ENCODE data around the gene S100A12.

S100A12 gene

DNA sequence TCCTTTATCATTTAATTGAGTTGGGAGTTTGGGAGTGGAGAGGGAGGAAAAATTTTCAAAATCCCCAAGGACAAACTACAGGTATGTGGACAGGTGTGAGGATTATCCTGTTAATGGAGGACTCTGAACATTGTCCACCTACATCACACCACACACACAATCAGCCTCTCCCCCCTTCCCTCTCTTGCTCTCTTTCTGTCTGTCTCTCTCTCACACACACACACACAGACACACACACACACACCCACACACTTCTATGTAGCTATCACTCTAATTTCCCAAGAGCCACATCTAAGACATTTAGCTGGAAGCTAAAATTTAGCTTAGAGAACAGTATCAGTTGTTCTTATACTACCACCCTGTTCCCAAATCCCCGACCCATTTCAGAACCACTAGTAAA, 14.0 kb upstream of the S100A12 start:
- no peak overlapping the region for H3K4me3 ChIP-seq (ENCODE audit: low read depth, low read length)
- DNase-seq (ENCODE audit: low read depth): no peak
- TF ChIP-seq, protein P1, sequence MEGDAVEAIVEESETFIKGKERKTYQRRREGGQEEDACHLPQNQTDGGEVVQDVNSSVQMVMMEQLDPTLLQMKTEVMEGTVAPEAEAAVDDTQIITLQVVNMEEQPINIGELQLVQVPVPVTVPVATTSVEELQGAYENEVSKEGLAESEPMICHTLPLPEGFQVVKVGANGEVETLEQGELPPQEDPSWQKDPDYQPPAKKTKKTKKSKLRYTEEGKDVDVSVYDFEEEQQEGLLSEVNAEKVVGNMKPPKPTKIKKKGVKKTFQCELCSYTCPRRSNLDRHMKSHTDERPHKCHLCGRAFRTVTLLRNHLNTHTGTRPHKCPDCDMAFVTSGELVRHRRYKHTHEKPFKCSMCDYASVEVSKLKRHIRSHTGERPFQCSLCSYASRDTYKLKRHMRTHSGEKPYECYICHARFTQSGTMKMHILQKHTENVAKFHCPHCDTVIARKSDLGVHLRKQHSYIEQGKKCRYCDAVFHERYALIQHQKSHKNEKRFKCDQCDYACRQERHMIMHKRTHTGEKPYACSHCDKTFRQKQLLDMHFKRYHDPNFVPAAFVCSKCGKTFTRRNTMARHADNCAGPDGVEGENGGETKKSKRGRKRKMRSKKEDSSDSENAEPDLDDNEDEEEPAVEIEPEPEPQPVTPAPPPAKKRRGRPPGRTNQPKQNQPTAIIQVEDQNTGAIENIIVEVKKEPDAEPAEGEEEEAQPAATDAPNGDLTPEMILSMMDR (conservative IDR thresholded peaks at IDR 0.05; ENCODE audit: low read depth, low read length): no peak

DNA sequence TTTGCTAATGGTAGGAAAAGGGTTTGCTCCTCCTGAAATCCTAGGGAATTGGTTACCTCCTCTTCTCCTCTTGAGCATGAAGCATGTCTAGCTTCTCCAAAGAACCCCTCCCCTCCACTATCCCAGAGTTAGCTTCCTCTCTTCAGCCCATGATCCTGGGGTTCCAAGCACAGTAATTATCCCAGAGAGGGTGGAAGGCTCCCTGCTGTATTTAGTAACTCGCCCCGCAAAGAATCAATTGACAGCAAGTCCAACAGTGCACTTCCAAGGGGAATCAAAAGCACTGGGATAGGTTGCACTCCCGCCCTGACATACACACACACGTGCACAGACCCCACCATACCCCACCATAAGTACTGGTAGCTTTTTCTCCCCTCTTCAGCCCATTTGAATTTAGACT, 12.4 kb upstream of the S100A12 start:
- TF ChIP-seq, protein P1 (conservative IDR thresholded peaks at IDR 0.05; ENCODE audit: low read depth, low read length): no peak
- no peak for DNase-seq (ENCODE audit: low read depth)
- H3K4me3 ChIP-seq (ENCODE audit: low read depth, low read length): no peak overlapping the region

DNA sequence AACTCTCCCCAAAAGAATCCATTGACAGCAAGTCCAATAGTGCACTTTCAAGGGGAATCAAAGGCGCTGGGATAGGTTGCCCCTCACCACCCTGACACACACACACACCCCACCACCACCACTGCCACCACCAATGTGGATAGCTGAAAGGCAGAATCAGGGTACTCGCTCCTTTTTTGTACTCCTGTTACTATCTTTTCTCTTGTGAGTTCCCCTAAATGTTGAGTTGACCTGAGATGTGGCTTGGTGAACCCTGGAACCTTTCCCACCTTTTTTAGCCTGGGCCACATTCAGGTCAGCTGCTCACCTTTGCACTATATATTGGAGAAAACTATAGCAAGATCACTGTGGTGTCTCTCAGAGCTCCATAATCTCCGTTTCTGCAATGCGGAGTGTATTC, 11.6 kb upstream of the S100A12 start:
- H3K4me3 ChIP-seq (ENCODE audit: low read depth, low read length): no peak overlapping the region
- TF ChIP-seq, protein P1 (conservative IDR thresholded peaks at IDR 0.05; ENCODE audit: low read depth, low read length): no peak
- no peak for DNase-seq (ENCODE audit: low read depth)

DNA sequence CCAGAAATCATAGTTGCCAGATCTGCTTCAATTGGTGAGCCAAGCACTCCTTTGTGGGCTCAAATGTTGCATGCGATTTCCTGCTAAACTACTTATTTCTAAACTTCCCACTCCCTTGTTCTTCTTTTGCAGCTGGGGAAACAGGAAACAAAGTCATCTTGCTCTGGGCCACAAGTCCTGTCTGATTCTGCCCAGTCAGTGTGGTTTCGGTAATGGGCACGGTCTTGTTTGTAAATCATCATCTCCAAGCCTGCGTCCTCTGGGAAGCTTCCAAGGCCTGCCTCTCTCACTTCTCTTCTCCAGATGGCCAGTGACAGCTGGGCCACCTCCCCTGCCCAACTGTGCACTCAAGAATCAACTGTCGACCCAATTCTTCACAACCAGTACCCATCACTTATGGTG, 11.1 kb upstream of the S100A12 start:
- no peak overlapping the region for H3K4me3 ChIP-seq (ENCODE audit: low read depth, low read length)
- no peak for DNase-seq (ENCODE audit: low read depth)
- TF ChIP-seq, protein P1 (conservative IDR thresholded peaks at IDR 0.05; ENCODE audit: low read depth, low read length): no peak

DNA sequence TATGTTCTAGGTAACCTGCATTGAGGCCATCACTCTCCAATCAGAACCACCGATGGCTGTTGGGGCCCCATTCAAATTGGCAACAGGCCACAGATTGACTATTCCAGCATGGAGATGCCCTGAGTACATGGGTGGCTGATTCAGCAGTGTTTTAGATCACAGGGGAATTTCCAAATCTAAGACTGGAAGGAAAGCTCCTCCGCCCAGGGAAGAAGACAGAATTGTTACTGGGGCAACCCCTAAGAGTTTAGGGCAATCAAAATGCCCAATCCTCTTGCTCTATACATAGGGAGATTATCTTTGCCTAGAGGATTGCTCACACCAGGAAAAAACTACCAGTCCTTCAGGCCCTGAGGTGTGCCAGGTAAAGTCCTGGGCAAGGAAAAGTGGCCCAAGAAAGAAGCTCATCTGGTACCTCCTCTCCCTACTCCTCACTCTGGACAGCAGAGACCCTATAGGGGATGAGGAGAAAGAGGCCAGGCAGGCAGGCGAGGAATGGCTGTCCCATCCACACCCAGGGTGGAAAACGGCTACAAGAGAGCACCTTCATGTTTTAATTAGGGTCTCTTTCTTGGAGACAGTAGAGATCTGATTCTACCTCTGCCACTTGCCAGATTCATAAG, 9.6 kb upstream of the S100A12 start:
- TF ChIP-seq, protein P1 (conservative IDR thresholded peaks at IDR 0.05; ENCODE audit: low read depth, low read length): no peak
- no peak overlapping the region for H3K4me3 ChIP-seq (ENCODE audit: low read depth, low read length)
- DNase-seq (ENCODE audit: low read depth): no peak

DNA sequence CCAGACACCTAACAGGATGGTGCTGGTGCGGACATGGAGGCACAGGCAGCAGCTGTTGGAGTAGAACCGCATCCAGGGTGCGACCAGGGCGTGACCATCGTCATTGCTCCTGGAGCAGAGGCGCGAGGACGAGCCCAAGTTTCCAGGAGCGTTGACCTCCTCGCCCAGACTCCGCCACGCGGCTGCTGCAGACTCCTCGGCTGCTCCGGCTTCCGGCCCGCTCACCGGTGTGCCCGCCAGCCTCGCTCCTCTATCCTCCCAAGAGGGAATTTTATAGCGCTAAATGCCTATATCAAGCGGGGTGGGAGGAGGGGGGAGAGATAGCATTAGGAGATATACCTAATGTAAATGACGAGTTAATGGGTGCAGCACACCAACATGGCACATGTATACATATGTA, 5.3 kb upstream of the S100A12 start:
- DNase-seq (ENCODE audit: low read depth): no peak
- no peak overlapping the region for H3K4me3 ChIP-seq (ENCODE audit: low read depth, low read length)
- TF ChIP-seq, protein P1 (conservative IDR thresholded peaks at IDR 0.05; ENCODE audit: low read depth, low read length): no peak

DNA sequence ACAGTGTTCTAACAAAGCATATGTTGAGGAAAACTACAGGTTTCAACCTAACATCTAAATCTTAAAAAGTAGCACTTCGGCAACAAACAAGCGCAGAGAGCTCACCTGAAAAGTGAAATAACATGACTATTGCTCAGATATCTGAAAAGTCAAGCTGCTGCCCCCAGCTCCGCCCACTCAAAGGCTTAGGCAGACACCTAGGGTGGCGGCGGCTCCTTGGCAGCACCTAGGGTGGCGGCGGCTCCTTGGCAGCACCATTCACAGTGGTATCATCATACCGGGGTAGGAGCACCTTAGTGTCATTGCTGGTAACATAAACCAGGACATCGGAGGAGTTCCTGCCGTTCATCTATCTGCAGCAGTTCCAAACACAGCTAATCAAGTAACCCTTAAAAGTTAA, 4.2 kb upstream of the S100A12 start:
- DNase-seq (ENCODE audit: low read depth): no peak
- TF ChIP-seq, protein P1 (conservative IDR thresholded peaks at IDR 0.05; ENCODE audit: low read depth, low read length): no peak

More for the DNA sequence above, 4.2 kb upstream of the S100A12 start:
- H3K4me3 ChIP-seq (ENCODE audit: low read depth, low read length): no peak overlapping the region

Measured in choroid plexus epithelial cell (primary cell).